ENCODE data around the gene RPL31.

- TF ChIP-seq EP300 (IDR thresholded peaks at IDR 0.05) (no peak), POLR2A (IDR thresholded peaks at IDR 0.05) (no peak)
- TF ChIP-seq, protein P1, sequence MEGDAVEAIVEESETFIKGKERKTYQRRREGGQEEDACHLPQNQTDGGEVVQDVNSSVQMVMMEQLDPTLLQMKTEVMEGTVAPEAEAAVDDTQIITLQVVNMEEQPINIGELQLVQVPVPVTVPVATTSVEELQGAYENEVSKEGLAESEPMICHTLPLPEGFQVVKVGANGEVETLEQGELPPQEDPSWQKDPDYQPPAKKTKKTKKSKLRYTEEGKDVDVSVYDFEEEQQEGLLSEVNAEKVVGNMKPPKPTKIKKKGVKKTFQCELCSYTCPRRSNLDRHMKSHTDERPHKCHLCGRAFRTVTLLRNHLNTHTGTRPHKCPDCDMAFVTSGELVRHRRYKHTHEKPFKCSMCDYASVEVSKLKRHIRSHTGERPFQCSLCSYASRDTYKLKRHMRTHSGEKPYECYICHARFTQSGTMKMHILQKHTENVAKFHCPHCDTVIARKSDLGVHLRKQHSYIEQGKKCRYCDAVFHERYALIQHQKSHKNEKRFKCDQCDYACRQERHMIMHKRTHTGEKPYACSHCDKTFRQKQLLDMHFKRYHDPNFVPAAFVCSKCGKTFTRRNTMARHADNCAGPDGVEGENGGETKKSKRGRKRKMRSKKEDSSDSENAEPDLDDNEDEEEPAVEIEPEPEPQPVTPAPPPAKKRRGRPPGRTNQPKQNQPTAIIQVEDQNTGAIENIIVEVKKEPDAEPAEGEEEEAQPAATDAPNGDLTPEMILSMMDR (IDR thresholded peaks at IDR 0.05), result no peak
These were observed 46.0 kb upstream of the RPL31 start for GRCh38 chr2:100956081-100956480.

All from stomach (tissue), 4 donors.